Esophagus mucosa (tissue), 1 donor: ENCODE results near the gene SFI1. TPM values are rescaled to one million over a fixed set of nuclear protein-coding genes. Genes with fewer than 3 reads are reported as not detected.
"Not testable (repeated sequence)": the region's sequence is repeated elsewhere in the genome, so short reads cannot be mapped to it uniquely, and the experiment has no call there.

Experiments
- ATAC-seq: fragments of 200-7000 bp; cut with Tn5 transposase; one replicate; pipeline ENCODE4 v1.9.1; 2020
- total RNA-seq: library from RNA; stranded (reverse); gene quantifications from one replicate; pipeline ENCODE4 v1.2.4, GENCODE V29; 2023
- donor health status: DM: yes; HTN: yes; CAD: no.

SFI1 gene
- total RNA-seq, 1 donor from 2014 or later: 12.5 TPM

DNA sequence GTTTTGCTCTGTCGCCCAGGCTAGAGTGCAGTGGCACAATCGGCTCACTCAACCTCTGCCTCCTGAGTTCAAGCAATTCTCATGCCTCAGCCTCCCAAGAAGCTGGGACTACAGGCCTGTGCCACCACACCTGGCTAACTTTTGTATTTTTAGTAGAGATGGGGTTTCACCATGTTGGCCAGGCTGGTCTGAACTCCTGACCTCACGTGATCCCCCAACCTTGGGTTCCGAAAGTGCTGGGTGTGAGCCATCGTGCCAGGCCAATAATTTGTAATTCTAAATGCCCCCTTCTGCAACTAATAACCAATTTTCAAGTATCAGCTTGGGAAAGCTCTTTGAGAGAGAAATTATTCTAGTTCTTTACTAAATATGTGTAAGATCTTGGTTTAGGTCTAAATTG is 3.0 kb upstream of the SFI1 start:
- not testable (repeated sequence) for ATAC-seq

DNA sequence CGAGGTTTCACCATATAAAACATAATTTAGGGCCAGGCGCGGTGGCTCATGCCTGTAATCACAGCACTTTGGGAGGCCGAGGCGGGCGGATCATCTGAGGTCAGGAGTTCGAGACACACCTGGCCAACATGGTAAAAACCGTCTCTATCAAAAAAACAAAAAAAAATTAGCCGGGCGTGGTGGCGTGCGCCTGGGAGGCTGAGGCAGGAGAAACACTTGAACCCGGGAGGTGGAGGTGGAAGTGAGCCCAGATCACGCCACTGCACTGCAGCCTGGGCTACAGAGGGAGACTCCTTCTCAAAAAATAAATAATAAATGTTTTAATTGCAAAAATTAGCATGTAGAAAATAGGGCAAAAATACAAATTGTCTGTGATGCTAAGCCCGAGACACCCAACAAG is 993 bp upstream of the SFI1 start:
- ATAC-seq: no peak

- ATAC-seq: peak; percentile 19
These were observed 405 bp downstream of the SFI1 start for GRCh38 chr22:31496735-31497146.

GRCh38 chr22:31497148-31497938 is 1.0 kb downstream of the SFI1 start:
- no peak for ATAC-seq

DNA sequence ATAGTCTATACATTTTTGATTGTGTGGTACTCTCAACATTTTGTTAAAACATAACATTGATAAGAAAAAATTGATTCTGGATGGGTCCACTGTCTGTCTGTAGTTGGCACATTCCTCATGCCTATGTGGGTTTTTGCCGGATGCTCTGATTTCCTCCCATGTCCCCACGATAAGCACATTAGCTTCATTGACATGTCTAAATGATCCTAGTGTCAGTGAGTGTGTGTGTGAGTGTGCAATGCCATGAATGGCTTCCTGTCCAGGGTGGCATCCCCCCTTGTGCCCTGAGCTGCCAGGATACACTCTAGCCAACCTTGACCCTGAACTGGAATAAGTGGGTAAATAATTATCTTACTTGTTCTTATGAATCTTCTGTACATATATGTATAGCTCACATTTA is 5.4 kb downstream of the SFI1 start:
- ATAC-seq: no peak

DNA sequence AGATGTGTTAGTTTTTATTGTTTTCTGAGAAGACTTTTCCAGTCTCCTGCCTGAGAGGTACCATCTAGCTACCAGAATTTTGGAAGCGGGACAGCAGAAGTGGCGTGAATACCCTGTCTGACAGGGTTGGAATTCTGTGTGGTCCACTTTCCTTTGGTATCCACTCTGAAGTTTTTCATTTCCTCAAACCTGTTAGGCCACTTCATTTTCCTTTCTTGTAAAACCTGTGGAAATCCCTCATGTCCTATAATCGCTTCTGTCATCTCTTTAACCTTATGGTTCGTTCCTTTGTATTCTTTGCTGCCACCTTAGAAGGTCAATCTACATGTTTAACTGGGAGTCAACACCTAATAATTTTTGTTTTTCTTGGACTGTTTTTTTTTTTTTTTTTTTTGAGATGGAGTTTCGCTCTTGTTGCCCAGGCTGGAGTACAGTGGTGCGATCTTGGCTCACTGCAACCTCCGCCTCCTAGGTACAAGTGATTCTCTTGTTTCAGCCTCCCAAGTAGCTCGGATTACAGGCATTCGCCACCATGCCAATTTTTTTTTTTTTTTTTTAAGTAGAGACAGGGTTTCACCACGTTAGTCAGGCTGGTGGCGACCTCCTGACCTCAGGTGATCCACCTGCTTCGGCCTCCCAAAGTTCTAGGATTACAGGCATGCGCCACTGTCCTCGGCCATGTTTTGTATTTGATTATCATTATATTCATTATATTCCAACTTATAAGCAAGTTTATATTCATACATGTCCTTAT is 7.1 kb downstream of the SFI1 start:
- ATAC-seq: no peak

- ATAC-seq: no peak
These were observed 7.9 kb downstream of the SFI1 start for GRCh38 chr22:31504282-31504681.

GRCh38 chr22:31507517-31507916 is 11.2 kb downstream of the SFI1 start:
- ATAC-seq: not testable (repeated sequence)

GRCh38 chr22:31508536-31508935 is 12.2 kb downstream of the SFI1 start:
- ATAC-seq: no peak

GRCh38 chr22:31509061-31509762 is 12.9 kb downstream of the SFI1 start:
- ATAC-seq: no peak

DNA sequence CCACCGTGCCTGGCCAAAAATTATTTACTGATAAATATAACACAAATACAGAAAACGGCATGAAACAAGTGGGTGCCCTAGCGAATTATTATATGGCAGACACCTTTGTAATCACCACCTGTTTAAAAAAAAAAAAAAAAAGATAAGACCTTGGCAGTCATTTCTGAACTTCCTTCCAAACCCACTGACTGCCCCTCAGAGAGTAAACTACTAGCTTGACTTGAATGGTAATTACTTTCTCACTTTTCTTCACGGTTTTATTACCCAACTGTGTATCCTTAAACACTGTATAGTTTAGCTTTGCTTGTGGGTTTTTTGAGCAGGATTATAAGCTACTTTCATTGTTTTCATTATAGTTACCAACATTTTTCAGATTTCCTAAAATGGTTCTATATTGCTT is 23.7 kb downstream of the SFI1 start:
- no peak for ATAC-seq

GRCh38 chr22:31524132-31524531 is 27.8 kb downstream of the SFI1 start:
- ATAC-seq: not testable (repeated sequence)

DNA sequence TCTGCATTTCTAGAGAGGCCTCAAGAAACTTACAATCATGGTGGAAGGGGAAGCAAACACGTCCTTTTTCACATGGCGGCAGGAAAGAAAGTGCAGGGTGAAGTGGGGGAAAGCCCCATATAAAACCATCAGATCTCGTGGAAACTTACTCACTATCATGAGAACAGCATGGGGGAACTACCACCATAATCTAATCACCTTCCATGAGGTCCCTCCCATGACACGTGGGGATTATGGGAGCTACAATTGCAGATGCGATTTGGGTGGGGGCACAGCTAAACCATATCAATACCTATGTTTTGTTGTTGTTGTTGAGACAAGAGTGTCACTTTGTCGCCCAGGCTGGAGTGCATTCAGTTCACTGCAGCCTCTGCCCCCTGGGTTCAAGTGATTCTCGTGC is 29.9 kb downstream of the SFI1 start:
- no peak for ATAC-seq

GRCh38 chr22:31530823-31531195 is 34.5 kb downstream of the SFI1 start:
- no peak for ATAC-seq

- no peak for ATAC-seq
These were observed 35.7 kb downstream of the SFI1 start for GRCh38 chr22:31532060-31532459.

DNA sequence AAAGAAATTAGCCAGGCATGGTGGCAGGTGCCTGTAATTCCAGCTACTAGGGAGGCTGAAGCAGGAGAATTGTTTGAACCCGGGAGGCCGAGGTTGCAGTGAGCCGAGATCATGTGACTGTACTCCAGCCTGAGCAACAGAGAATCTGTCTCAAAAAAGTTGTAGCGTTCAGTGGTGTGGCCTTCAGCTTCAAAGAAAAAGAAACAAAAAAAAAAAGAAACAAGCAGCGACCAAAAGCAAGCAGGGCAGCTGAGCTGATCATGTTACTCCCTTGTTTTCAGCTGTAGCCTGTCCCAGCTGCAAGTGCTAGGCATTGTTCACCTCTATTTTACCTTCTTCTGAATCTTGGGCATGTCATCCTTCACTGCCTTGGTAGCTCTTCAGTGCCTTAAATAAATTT is 37.0 kb downstream of the SFI1 start:
- ATAC-seq: no peak

- ATAC-seq: no peak
These were observed 40.7 kb downstream of the SFI1 start for GRCh38 chr22:31537019-31537535.

DNA sequence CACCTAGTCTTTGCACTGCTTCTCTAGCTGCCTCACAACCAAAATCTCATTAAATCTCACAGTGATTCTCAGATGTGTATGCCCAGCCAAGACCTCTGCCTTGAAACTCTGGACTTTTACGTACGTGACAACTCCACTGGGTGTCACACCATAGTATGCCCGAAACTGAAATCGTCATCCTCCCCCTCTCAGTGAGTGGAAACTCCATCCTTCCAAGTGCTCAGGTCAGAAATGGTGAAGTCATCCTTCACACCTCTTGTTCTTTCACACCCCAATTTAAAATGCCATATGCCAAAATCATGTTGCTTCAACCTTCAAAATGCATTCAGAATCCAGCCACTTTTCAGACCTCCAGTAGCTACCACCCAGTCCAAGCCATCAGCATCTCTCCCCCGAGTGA is 42.5 kb downstream of the SFI1 start:
- ATAC-seq: no peak

GRCh38 chr22:31540166-31540565 is 43.8 kb downstream of the SFI1 start:
- ATAC-seq: not testable (repeated sequence)

GRCh38 chr22:31540966-31541365 is 44.6 kb downstream of the SFI1 start:
- ATAC-seq: no peak

DNA sequence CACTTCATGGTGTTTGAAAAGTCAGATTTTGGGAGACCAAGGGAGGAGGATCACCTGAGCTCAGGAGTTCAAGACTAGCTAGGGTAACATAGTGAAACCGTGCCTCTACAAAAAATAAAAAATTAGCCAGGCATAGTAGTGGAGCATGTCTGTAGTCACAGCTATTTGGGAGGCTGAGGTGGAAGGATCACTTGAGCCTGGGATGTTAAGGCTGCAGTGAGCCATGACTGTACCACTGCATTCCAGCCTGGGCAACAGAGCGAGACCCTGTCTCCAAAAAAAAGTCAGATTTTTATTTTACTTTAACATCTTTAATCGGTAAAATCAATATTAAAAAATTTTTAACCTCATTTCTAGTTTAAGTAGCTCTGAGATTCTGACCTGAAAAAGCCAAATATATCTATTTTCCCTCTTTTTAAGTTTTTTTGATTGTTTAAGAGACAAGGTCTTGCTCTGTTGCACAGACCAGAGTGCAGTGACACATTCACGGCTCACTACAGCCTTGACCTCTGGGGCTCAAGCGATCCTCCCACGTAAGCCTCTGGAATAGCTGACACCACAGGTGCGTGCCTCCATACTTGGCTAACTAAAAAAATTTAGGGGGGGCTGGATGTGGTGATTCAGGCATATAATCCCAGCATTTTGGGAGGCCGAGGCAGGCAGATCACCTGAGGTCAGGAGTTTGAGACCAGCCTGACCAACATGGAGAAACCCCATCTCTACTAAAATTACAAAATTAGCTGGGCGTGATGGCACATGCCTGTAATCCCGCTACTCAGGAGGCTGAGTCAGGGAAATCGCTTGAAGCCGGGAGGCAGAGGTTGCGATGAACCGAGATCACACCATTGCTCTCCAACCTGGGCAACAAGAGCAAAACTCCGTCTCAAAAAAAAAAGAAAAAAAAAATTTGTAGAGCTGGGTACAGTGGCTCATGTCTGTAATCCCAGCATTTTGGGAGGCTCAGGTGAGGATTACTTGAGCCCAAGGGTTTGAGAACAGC is 48.4 kb downstream of the SFI1 start:
- ATAC-seq: no peak

DNA sequence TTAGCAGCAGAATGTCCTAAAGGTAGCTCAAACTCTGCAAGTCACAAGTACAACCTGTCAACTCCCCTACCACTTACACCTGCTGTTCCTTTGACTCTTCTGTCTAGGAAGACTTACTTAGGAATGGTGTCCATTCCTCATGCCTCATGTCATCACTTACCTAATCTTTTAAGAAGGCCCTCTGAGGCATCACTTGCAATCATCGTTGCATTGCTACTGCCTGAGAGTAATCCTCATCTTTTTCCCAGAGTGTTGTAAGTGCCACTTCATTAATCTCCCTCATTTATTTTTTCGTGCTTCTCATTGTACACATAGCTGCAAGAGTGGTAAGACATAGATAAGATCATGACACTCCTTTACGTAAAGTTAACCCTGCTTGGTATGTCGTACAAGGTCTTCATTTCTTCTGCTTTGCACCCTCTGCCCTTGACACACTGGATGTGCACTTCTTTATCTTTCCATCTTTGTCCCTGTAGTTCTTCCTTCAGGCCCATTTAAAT is 54.6 kb downstream of the SFI1 start:
- ATAC-seq: peak; percentile 33
